Measurements from ENCODE around the gene LTF.
"Not testable (repeated sequence)": the region's sequence is repeated elsewhere in the genome, so short reads cannot be mapped to it uniquely, and the experiment has no call there.

LTF gene

GRCh38 chr3:46395766-46396530 lies 68.8 kb downstream of the LTF start:
- no peaks in the 10 kb centered on the region for H3K4me1 Mint-ChIP-seq
- no peak overlapping the region for H3K27ac Mint-ChIP-seq (ENCODE audit: low read depth)
- no peak overlapping the region for H3K4me3 Mint-ChIP-seq

GRCh38 chr3:46395210-46395661 lies 69.5 kb downstream of the LTF start:
- DNase-seq (ENCODE audit: low spot score in 2 of 2): no peak
- H3K9me3 Mint-ChIP-seq: no peaks in the 10 kb centered on the region

More at GRCh38 chr3:46395766-46396530, 68.8 kb downstream of the LTF start:
- Mint-ChIP-seq H3K9me3 (no peaks in the 10 kb centered on the region), H3K36me3 (ENCODE audit: insufficient read depth) (no peaks in the 10 kb centered on the region), H3K27me3 (no peaks in the 10 kb centered on the region)
- ATAC-seq (replicated peaks; ENCODE audit: extremely low read depth, poor library complexity, severe bottlenecking): no peak
- DNase-seq (ENCODE audit: low spot score in 2 of 2): no peak

GRCh38 chr3:46393554-46394434 lies 70.9 kb downstream of the LTF start:
- Mint-ChIP-seq H3K9me3 (no peaks in the 10 kb centered on the region), H3K36me3 (ENCODE audit: insufficient read depth) (no peaks in the 10 kb centered on the region), H3K27ac (ENCODE audit: low read depth) (no peak overlapping the region), H3K4me3 (no peak overlapping the region), H3K27me3 (no peaks in the 10 kb centered on the region), H3K4me1 (no peaks in the 10 kb centered on the region)
- no peak for ATAC-seq (replicated peaks; ENCODE audit: extremely low read depth, poor library complexity, severe bottlenecking)
- no peak for DNase-seq (ENCODE audit: low spot score in 2 of 2)

More at GRCh38 chr3:46395210-46395661, 69.5 kb downstream of the LTF start:
- ATAC-seq (replicated peaks; ENCODE audit: extremely low read depth, poor library complexity, severe bottlenecking): no peak
- Mint-ChIP-seq H3K36me3 (ENCODE audit: insufficient read depth) (no peaks in the 10 kb centered on the region), H3K4me1 (no peaks in the 10 kb centered on the region), H3K4me3 (no peak overlapping the region), H3K27me3 (no peaks in the 10 kb centered on the region), H3K27ac (ENCODE audit: low read depth) (no peak overlapping the region)

- H3K4me1 Mint-ChIP-seq: no peaks in the 10 kb centered on the region
- no peaks in the 10 kb centered on the region for H3K9me3 Mint-ChIP-seq
- H3K36me3 Mint-ChIP-seq (ENCODE audit: insufficient read depth): no peaks in the 10 kb centered on the region
- no peak overlapping the region for H3K4me3 Mint-ChIP-seq
- H3K27me3 Mint-ChIP-seq: no peaks in the 10 kb centered on the region
- peak overlapping the region; percentile 8 for H3K27ac Mint-ChIP-seq (ENCODE audit: low read depth)
- ATAC-seq (replicated peaks; ENCODE audit: extremely low read depth, poor library complexity, severe bottlenecking) (no peak), DNase-seq (ENCODE audit: low spot score in 2 of 2) (no peak)
These were observed 71.7 kb downstream of the LTF start for GRCh38 chr3:46393011-46393410.

GRCh38 chr3:46391526-46391925 lies 73.2 kb downstream of the LTF start:
- H3K36me3 Mint-ChIP-seq (ENCODE audit: insufficient read depth); ATAC-seq (replicated peaks; ENCODE audit: extremely low read depth, poor library complexity, severe bottlenecking); H3K27ac Mint-ChIP-seq (ENCODE audit: low read depth); DNase-seq (ENCODE audit: low spot score in 2 of 2); H3K27me3 Mint-ChIP-seq; H3K9me3 Mint-ChIP-seq; H3K4me3 Mint-ChIP-seq; H3K4me1 Mint-ChIP-seq: not testable (repeated sequence)

- H3K9me3 Mint-ChIP-seq: no peaks in the 10 kb centered on the region
- H3K27ac Mint-ChIP-seq (ENCODE audit: low read depth): no peak overlapping the region
- H3K4me1 Mint-ChIP-seq: no peaks in the 10 kb centered on the region
- no peak for DNase-seq (ENCODE audit: low spot score in 2 of 2)
- ATAC-seq (replicated peaks; ENCODE audit: extremely low read depth, poor library complexity, severe bottlenecking): no peak
- no peaks in the 10 kb centered on the region for H3K27me3 Mint-ChIP-seq
- H3K4me3 Mint-ChIP-seq: no peak overlapping the region
- H3K36me3 Mint-ChIP-seq (ENCODE audit: insufficient read depth): no peaks in the 10 kb centered on the region
These were observed 75.4 kb downstream of the LTF start for GRCh38 chr3:46389306-46389705.

GRCh38 chr3:46388847-46389246 lies 75.9 kb downstream of the LTF start:
- not testable (repeated sequence) for H3K36me3 Mint-ChIP-seq (ENCODE audit: insufficient read depth); DNase-seq (ENCODE audit: low spot score in 2 of 2); H3K27me3 Mint-ChIP-seq; H3K4me3 Mint-ChIP-seq; H3K27ac Mint-ChIP-seq (ENCODE audit: low read depth); H3K9me3 Mint-ChIP-seq; ATAC-seq (replicated peaks; ENCODE audit: extremely low read depth, poor library complexity, severe bottlenecking); H3K4me1 Mint-ChIP-seq

- DNase-seq (ENCODE audit: low spot score in 2 of 2) (no peak), ATAC-seq (replicated peaks; ENCODE audit: extremely low read depth, poor library complexity, severe bottlenecking) (no peak)
- H3K4me1 Mint-ChIP-seq: peaks cover 15% of the 10 kb centered on the region
- H3K27ac Mint-ChIP-seq (ENCODE audit: low read depth): no peak overlapping the region
- no peaks in the 10 kb centered on the region for H3K27me3 Mint-ChIP-seq
- H3K9me3 Mint-ChIP-seq: no peaks in the 10 kb centered on the region
- no peak overlapping the region for H3K4me3 Mint-ChIP-seq
- peaks cover under 1% of the 10 kb centered on the region for H3K36me3 Mint-ChIP-seq (ENCODE audit: insufficient read depth)
These were observed 78.5 kb downstream of the LTF start for GRCh38 chr3:46386205-46386604.
